HepG2 (cell line): ENCODE data around the gene KCNE2. TPM values are rescaled to one million over a fixed set of nuclear protein-coding genes. Genes with fewer than 3 reads are reported as not detected.

Experiments
- AGO2 ChIP-seq: fragments of 200-400 bp; formaldehyde crosslinking; optimal IDR thresholded peaks from 2 replicates; pipeline ENCODE3; 2017; ENCODE audit warnings: mild to moderate bottlenecking, low read depth, low read length, moderate library complexity
- BRCA1 ChIP-seq: sonication (generic); formaldehyde crosslinking; IDR thresholded peaks from 2 replicates; pipeline ENCODE4 v1.4.0; 2020; ENCODE audit warnings: missing genetic modification reagents
- CEBPG ChIP-seq: IDR thresholded peaks from 2 replicates; pipeline ENCODE4 v1.6.1; 2016
- DNMT1 ChIP-seq: sonication (generic); formaldehyde crosslinking; IDR thresholded peaks from 2 replicates; pipeline ENCODE4 v1.5.1; 2020; ENCODE audit warnings: mild to moderate bottlenecking, missing genetic modification reagents
- DR1 ChIP-seq: sonication (generic); formaldehyde crosslinking; IDR thresholded peaks from 2 replicates; pipeline ENCODE4 v1.8.0; 2021; ENCODE audit warnings: mild to moderate bottlenecking, missing genetic modification reagents, inconsistent platforms
- EEA1 ChIP-seq: sonication (generic); formaldehyde crosslinking; IDR thresholded peaks from 2 replicates; pipeline ENCODE4 v1.5.1; 2020; ENCODE audit warnings: mild to moderate bottlenecking, missing genetic modification reagents, borderline replicate concordance
- ESRRA ChIP-seq: sonication (generic); formaldehyde crosslinking; IDR thresholded peaks from 2 replicates; pipeline ENCODE4 v1.5.1; 2020; ENCODE audit warnings: mild to moderate bottlenecking, low read depth, missing genetic modification reagents
- ETV5 ChIP-seq: IDR thresholded peaks from 2 replicates; pipeline ENCODE4 v1.6.1; 2018; ENCODE audit warnings: missing biosample characterization, missing genetic modification reagents, inconsistent platforms, borderline replicate concordance
- FOSL2 ChIP-seq: sonication (generic); formaldehyde crosslinking; IDR thresholded peaks from 2 replicates; pipeline ENCODE4 v1.4.0; 2020; ENCODE audit warnings: missing genetic modification reagents
- HNF1B ChIP-seq: sonication (generic); formaldehyde crosslinking; IDR thresholded peaks from 2 replicates; pipeline ENCODE4 v1.5.1; 2020; ENCODE audit warnings: mild to moderate bottlenecking, moderate library complexity, missing genetic modification reagents
- IKZF1 ChIP-seq: fragments of 450-650 bp; IDR thresholded peaks from 2 replicates; pipeline ENCODE4 v1.7.1; 2016
- MLLT10 ChIP-seq: sonication (generic); formaldehyde crosslinking; IDR thresholded peaks from 2 replicates; pipeline ENCODE4 v1.4.0; 2020; ENCODE audit warnings: missing genetic modification reagents
- MLX ChIP-seq: IDR thresholded peaks from 2 replicates; pipeline ENCODE4 v1.6.1; 2016
- MXD4 ChIP-seq: IDR thresholded peaks from 2 replicates; pipeline ENCODE4 v1.6.1; 2016; ENCODE audit warnings: mild to moderate bottlenecking, missing biosample characterization, missing genetic modification reagents
- MYC ChIP-seq: sonication (generic); formaldehyde crosslinking; IDR thresholded peaks from 2 replicates; pipeline ENCODE4 v1.9.0; 2021; ENCODE audit warnings: missing genetic modification reagents, borderline replicate concordance
- TARDBP ChIP-seq: sonication (generic); formaldehyde crosslinking; IDR thresholded peaks from 2 replicates; pipeline ENCODE4 v1.8.0; 2022; ENCODE audit warnings: mild to moderate bottlenecking, missing genetic modification reagents
- TCF7 ChIP-seq: sonication (generic); IDR thresholded peaks from 2 replicates; pipeline ENCODE4 v1.6.1; 2016; ENCODE audit warnings: antibody characterized with exemption, low read depth
- THAP11 ChIP-seq: IDR thresholded peaks from 2 replicates; pipeline ENCODE4 v1.6.1; 2016; ENCODE audit warnings: missing biosample characterization, missing genetic modification reagents
- THRA ChIP-seq: sonication (generic); formaldehyde crosslinking; IDR thresholded peaks from 2 replicates; pipeline ENCODE4 v1.4.0; 2020; ENCODE audit warnings: missing genetic modification reagents, borderline replicate concordance
- ZMAT3 ChIP-seq: sonication (generic); formaldehyde crosslinking; conservative IDR thresholded peaks from 2 replicates; pipeline ENCODE4 v1.7.0; 2021; ENCODE audit warnings: missing genetic modification reagents
- ZNF136 ChIP-seq: sonication (generic); formaldehyde crosslinking; IDR thresholded peaks from 2 replicates; pipeline ENCODE4 v1.8.1; 2022; ENCODE audit warnings: low read depth, mild to moderate bottlenecking, moderate library complexity, missing genetic modification reagents
- ZNF251 ChIP-seq: sonication (generic); formaldehyde crosslinking; IDR thresholded peaks from 2 replicates; pipeline ENCODE4 v1.9.0; 2021; ENCODE audit warnings: mild to moderate bottlenecking, missing genetic modification reagents
- ZNF33A ChIP-seq: sonication (generic); formaldehyde crosslinking; IDR thresholded peaks from 2 replicates; pipeline ENCODE4 v1.5.1; 2020; ENCODE audit warnings: missing genetic modification reagents, mild to moderate bottlenecking, moderate library complexity, borderline replicate concordance
- ZNF446 ChIP-seq: sonication (generic); formaldehyde crosslinking; IDR thresholded peaks from 2 replicates; pipeline ENCODE4 v1.5.0; 2020; ENCODE audit warnings: mild to moderate bottlenecking, missing genetic modification reagents
- ZNF510 ChIP-seq: sonication (generic); formaldehyde crosslinking; IDR thresholded peaks from 2 replicates; pipeline ENCODE4 v1.4.0; 2020; ENCODE audit warnings: low read depth, mild to moderate bottlenecking, missing genetic modification reagents
- ZNF556 ChIP-seq: sonication (generic); formaldehyde crosslinking; IDR thresholded peaks from 2 replicates; pipeline ENCODE4 v1.4.0; 2020; ENCODE audit warnings: mild to moderate bottlenecking, missing genetic modification reagents, borderline replicate concordance
- ZNF639 ChIP-seq: conservative IDR thresholded peaks from 2 replicates; pipeline ENCODE4 v1.6.1; 2018; ENCODE audit warnings: missing genetic modification reagents
- ZNF773 ChIP-seq: sonication (generic); formaldehyde crosslinking; IDR thresholded peaks from 2 replicates; pipeline ENCODE4 v1.4.0; 2020; ENCODE audit warnings: missing genetic modification reagents, borderline replicate concordance
- ZNF775 ChIP-seq: sonication (generic); formaldehyde crosslinking; IDR thresholded peaks from 2 replicates; pipeline ENCODE4 v1.4.0; 2020; ENCODE audit warnings: missing genetic modification reagents, mild to moderate bottlenecking, moderate library complexity, borderline replicate concordance
- ZSCAN31 ChIP-seq: sonication (generic); formaldehyde crosslinking; IDR thresholded peaks from 2 replicates; pipeline ENCODE4 v1.5.0; 2020; ENCODE audit warnings: low read depth, mild to moderate bottlenecking, missing genetic modification reagents
- polyA plus RNA-seq, 8 experiments: library from polyadenylated mRNA; depleted of rRNA in 3 of 8; stranded (reverse) in 7 of 8; unstranded in 1 of 8; fragments of >200 nt; fragmentation: Illumina TruSeq in 4 of 8; extraction: Trizol in 4 of 8; gene quantifications; 2 replicates each; pipeline versions ENCODE4 v1.2.1 to v1.2.3, GENCODE V29; 2011 to 2016; ENCODE audit warnings: low read depth in 4 of 8, missing spikeins in 1 of 8, mixed read lengths in 1 of 8; ENCODE audit not compliant: insufficient read depth in 1 of 8
- total RNA-seq, 5 experiments: library from RNA; depleted of rRNA; stranded (reverse); fragments of >200 nt; fragmentation: Illumina TruSeq; extraction: Trizol; gene quantifications; 2 replicates each; pipeline ENCODE4 v1.2.3, GENCODE V29; 2016; ENCODE audit warnings: low read depth in 1 of 5

KCNE2 gene
- total and polyA plus RNA-seq, 2 of the 13 experiments (the other 11 are each of a cell fraction or from before 2014, with no cell fraction given): not detected

GRCh38 chr21:34372321-34372720 lies 8.5 kb downstream of the KCNE2 start (continued):
- TF ChIP-seq ZNF33A (CRISPR knock-in tag) (no peak), FOSL2 (CRISPR knock-in tag) (peak; percentile 64), ZSCAN31 (no peak), ZNF773 (no peak), MXD4 (CRISPR knock-in tag) (0 out of 2 replicates have a peak, but pooled peaks have one; percentile 41), THAP11 (peak; percentile 81), ESRRA (CRISPR knock-in tag) (peak; percentile 100), ZMAT3 (no peak), ZNF556 (CRISPR knock-in tag) (peak; percentile 88), AGO2 (no peak), ZNF510 (CRISPR knock-in tag) (no peak), ZNF446 (CRISPR knock-in tag) (no peak), IKZF1 (no peak), THRA (peak; percentile 77; the same call in 1 of the 2 replicates), BRCA1 (no peak), MYC (CRISPR knock-in tag) (no peak), HNF1B (CRISPR knock-in tag) (peak; percentile 62; the same call in 1 of the 2 replicates), DNMT1 (CRISPR knock-in tag) (0 out of 2 replicates have a peak, but pooled peaks have one; percentile 51), ZNF136 (CRISPR knock-in tag) (no peak), DR1 (CRISPR knock-in tag) (no peak), ZNF251 (no peak), EEA1 (no peak), ETV5 (peak; percentile 20; the same call in 1 of the 2 replicates), TCF7 (peak; percentile 65), MLX (CRISPR knock-in tag) (peak; percentile 60; the same call in 1 of the 2 replicates), ZNF775 (CRISPR knock-in tag) (no peak), MLLT10 (no peak), CEBPG (CRISPR knock-in tag) (peak; percentile 96), ZNF639 (no peak), TARDBP (CRISPR knock-in tag) (0 out of 2 replicates have a peak, but pooled peaks have one; percentile 23)
